H1 (cell line): ENCODE measurements around the gene LY9. TPM values are rescaled to one million over a fixed set of nuclear protein-coding genes. Genes with fewer than 3 reads are reported as not detected.

Source experiments
- ATF2 ChIP-seq: IDR thresholded peaks from 2 replicates; pipeline ENCODE4 v1.6.1; 2012; ENCODE audit warnings: low read length, inconsistent platforms
- CHD7 ChIP-seq: fragments of 300-600 bp; sonication (generic); IDR thresholded peaks from 2 replicates; pipeline ENCODE4 v1.7.1; 2012; ENCODE audit warnings: low read length, moderate library complexity, mild to moderate bottlenecking, inconsistent platforms; ENCODE audit not compliant: insufficient replicate concordance
- RNF2 ChIP-seq: fragments of 200-900, 300-1000 bp; sonication (generic); IDR thresholded peaks from 2 replicates; pipeline ENCODE4 v1.7.1; 2016; ENCODE audit warnings: borderline replicate concordance, low read depth, mild to moderate bottlenecking, antibody characterized with exemption, low read length; ENCODE audit not compliant: poor library complexity, severe bottlenecking; ENCODE audit errors: missing control alignments
- USF2 ChIP-seq: IDR thresholded peaks from 2 replicates; pipeline ENCODE4 v1.6.1; 2011; ENCODE audit warnings: low read length, improper control_type of control experiment
- polyA plus RNA-seq, 7 experiments: library from polyadenylated mRNA; depleted of rRNA in 3 of 7; stranded (reverse) in 5 of 7; unstranded in 2 of 7; fragments of >200 nt in 5 of 7; fragments of 200-250 nt in 2 of 7; gene quantifications; 1 replicate in 5 of 7; 2 replicates in 1 of 7; 4 replicates in 1 of 7; pipeline versions ENCODE4 v1.2.1 to v1.2.3, GENCODE V29; 2011 to 2013; ENCODE audit warnings: missing spikeins in 2 of 7, mixed read lengths in 2 of 7
- total RNA-seq: library from RNA; stranded (reverse); fragmentation: NEBNext Ultra II Directional; extraction: Animal tissue kit (Norgen Biotek cat#: 25700); gene quantifications from 2 replicates; pipeline ENCODE4 v1.2.1, GENCODE V29; 2021

Gene LY9
- total and polyA plus RNA-seq, 2 of the 8 experiments (the other 6 are each of a cell fraction or from before 2014, with no cell fraction given) = not detected

- TF ChIP-seq USF2 (no peak), RNF2 (no peak), CHD7 (no peak), ATF2 (no peak)
- TF ChIP-seq, all 59 proteins: peak for 0
These were observed 34.1 kb upstream of the LY9 start (continued) for GRCh38 chr1:160761886-160762285.
